Measurements from ENCODE around the gene NF1. TPM values are rescaled to one million over a fixed set of nuclear protein-coding genes. Genes with fewer than 3 reads are reported as not detected.

The NF1 gene
- polyA plus RNA-seq, 6 donors from 2014 or later: 4.8 to 10.2 (median 8.3) TPM

GRCh38 chr17:31404028-31404949 is 309.5 kb downstream of the NF1 start:
- Mint-ChIP-seq H3K9me3 (peaks cover 0 to 2% (median 0%) of the 10 kb centered on the region in 7 donors), H3K4me3 (no peak overlapping the region), H3K27ac (peak overlapping the region in 2 of 6 donors; percentile 4 to 62), H3K27me3 (peaks cover 4 to 42% (median 33%) of the 10 kb centered on the region in 3 donors), H3K4me1 (peaks cover 0 to 12% (median 5%) of the 10 kb centered on the region in 3 donors), H3K36me3 (no peaks in the 10 kb centered on the region)
- DNase-seq: no peak
- no peak for ATAC-seq (ENCODE audit: low read depth in 2 of 2)

DNA sequence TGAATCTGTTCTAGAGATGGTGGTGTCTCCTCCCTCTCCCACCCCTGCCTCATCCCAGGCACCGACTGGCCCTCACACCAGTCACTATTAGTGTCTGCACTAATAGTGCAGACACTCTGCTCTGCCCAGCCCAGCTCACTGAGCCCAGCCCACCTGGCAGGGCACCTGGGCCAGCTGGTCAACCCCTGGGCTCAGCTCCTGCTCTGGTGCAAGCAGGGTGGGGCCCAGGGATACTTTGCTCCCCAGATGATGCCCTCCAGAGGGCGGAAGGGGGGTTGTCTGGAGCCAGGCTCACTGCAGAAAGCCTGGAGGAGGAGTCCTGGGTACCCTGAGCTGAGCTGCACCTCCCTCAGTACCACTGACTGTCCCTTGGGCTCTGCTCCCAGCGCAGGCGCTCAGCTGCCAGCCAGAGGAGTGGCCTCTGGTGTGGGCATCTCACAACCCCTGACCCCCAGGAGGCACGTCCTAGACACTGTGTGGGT is 311.2 kb downstream of the NF1 start:
- Mint-ChIP-seq H3K4me3 (no peak overlapping the region), H3K27me3 (peaks cover 4 to 43% (median 34%) of the 10 kb centered on the region in 3 donors), H3K27ac (no peak overlapping the region), H3K9me3 (peaks cover 0 to 2% (median 0%) of the 10 kb centered on the region in 7 donors), H3K4me1 (peaks cover 0 to 12% (median 10%) of the 10 kb centered on the region in 3 donors), H3K36me3 (no peaks in the 10 kb centered on the region)
- no peak for ATAC-seq (ENCODE audit: low read depth in 2 of 2)
- DNase-seq: no peak

DNA sequence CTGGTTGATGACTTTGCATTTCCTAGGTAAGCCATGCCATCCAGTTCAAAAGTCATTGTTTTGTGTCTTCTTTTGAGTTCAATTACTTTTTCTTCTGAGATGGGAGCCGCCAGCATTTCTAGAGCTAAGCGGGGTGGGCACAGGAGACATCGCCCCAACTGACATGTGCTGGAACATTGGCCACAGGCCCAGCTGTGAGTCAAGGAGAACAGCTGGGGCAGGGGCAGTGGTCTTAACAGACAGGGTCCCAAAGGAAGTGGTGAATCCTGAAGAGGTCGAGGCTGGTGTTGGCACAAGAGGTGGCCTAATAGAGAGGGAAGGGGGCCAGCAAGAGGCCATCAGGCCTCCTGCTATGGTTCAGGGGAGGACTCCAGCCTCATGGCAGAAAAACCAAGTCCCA is 313.8 kb downstream of the NF1 start:
- Mint-ChIP-seq H3K27ac (no peak overlapping the region), H3K4me1 (peaks cover 0 to 10% (median 6%) of the 10 kb centered on the region in 3 donors), H3K36me3 (no peaks in the 10 kb centered on the region), H3K27me3 (peaks cover 0 to 36% (median 33%) of the 10 kb centered on the region in 3 donors), H3K4me3 (no peak overlapping the region), H3K9me3 (peaks cover 0 to 2% (median 0%) of the 10 kb centered on the region in 7 donors)
- no peak for ATAC-seq (ENCODE audit: low read depth in 2 of 2)
- DNase-seq: no peak

DNA sequence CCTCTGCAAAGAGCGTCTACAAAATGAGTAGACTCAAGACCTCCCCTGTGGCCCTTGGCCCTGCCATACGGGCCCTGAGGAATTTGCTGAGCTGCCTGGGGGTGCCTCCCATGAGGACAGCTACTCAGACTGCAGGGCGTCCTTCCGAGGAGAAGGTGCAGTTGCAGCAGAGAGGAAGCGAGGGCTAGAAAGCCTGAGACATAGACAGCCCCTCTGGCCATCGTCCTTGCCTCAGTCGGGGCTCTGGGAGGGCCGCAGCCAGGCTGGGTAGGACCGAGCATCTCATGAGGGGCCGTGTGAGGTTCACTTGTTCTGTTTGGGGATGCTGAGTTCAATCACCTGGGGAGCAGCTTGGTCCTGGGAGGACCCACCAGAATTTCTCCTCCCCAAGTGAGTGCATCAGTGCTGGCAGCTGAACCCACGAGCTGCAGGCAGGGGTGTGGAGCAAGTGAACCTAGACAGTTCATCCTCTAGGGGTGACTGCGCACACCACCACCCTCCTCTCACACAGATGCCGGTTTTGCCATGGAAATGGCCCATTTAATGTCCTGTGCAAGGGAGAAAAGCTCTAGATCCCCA is 317.0 kb downstream of the NF1 start:
- Mint-ChIP-seq H3K27me3 (peaks cover 0 to 25% (median 22%) of the 10 kb centered on the region in 3 donors), H3K27ac (no peak overlapping the region), H3K4me3 (no peak overlapping the region), H3K4me1 (peaks cover 11 to 16% (median 12%) of the 10 kb centered on the region in 3 donors), H3K36me3 (no peaks in the 10 kb centered on the region), H3K9me3 (no peaks in the 10 kb centered on the region)
- DNase-seq (no peak), ATAC-seq (ENCODE audit: low read depth in 2 of 2) (no peak)

- H3K36me3 Mint-ChIP-seq: no peaks in the 10 kb centered on the region
- H3K27me3 Mint-ChIP-seq: peaks cover 0 to 24% (median 16%) of the 10 kb centered on the region in 3 donors
These were observed 317.7 kb downstream of the NF1 start for GRCh38 chr17:31412511-31412910.

GRCh38 chr17:31413081-31413799 is 318.5 kb downstream of the NF1 start:
- Mint-ChIP-seq H3K27me3 (peaks cover 0 to 24% (median 14%) of the 10 kb centered on the region in 3 donors), H3K36me3 (no peaks in the 10 kb centered on the region), H3K9me3 (no peaks in the 10 kb centered on the region), H3K4me1 (peaks cover 11 to 16% (median 12%) of the 10 kb centered on the region in 3 donors), H3K27ac (no peak overlapping the region), H3K4me3 (no peak overlapping the region)
- ATAC-seq (ENCODE audit: low read depth in 2 of 2) (no peak), DNase-seq (no peak)

More at GRCh38 chr17:31412511-31412910, 317.7 kb downstream of the NF1 start:
- ATAC-seq (ENCODE audit: low read depth in 2 of 2) (no peak), DNase-seq (no peak)
- H3K27ac Mint-ChIP-seq: no peak overlapping the region
- H3K4me1 Mint-ChIP-seq: peaks cover 11 to 16% (median 12%) of the 10 kb centered on the region in 3 donors
- H3K9me3 Mint-ChIP-seq: no peaks in the 10 kb centered on the region
- no peak overlapping the region for H3K4me3 Mint-ChIP-seq

DNA sequence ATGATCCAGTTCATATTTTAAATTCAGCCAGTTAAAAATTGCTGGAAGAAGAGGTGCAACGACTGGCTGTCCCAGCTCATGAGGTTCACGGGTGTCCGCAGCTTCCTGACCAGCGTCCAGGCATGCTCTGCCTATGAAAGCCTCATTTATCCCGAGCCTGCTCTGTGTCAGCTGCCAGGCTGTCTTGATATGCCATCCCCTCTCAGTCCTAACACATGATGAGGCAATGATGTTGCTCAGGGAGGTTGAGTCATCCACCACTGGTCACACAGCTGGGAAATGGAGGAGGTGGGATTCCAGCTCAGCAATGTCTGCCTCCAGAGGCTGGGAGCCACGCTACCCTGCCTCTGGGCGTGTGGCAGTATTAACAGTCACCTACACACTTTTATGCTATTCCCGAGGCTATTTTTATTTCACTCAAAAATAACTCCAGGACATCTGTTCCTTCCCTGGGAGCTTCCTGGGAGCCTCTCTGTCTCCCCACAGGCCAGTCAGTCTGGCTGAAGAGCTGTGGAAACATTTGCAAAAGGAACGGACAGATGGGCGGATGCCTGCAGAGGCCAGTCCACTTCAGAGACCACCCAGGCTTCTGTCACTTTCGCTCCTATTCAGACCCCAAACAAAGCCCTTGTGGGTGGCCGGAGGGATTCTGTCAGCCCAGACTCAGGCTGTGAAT is 319.2 kb downstream of the NF1 start:
- ATAC-seq (ENCODE audit: low read depth in 2 of 2) (no peak), DNase-seq (no peak)
- H3K4me3 Mint-ChIP-seq: no peak overlapping the region
- no peaks in the 10 kb centered on the region for H3K9me3 Mint-ChIP-seq
- H3K27me3 Mint-ChIP-seq: peaks cover 0 to 20% (median 20%) of the 10 kb centered on the region in 3 donors
- H3K27ac Mint-ChIP-seq: no peak overlapping the region
- peaks cover 11 to 16% (median 12%) of the 10 kb centered on the region in 3 donors for H3K4me1 Mint-ChIP-seq
- no peaks in the 10 kb centered on the region for H3K36me3 Mint-ChIP-seq

- DNase-seq (no peak), ATAC-seq (ENCODE audit: low read depth in 2 of 2) (no peak)
- H3K36me3 Mint-ChIP-seq: no peaks in the 10 kb centered on the region
- H3K4me3 Mint-ChIP-seq: no peak overlapping the region
- peaks cover 0 to 17% (median 15%) of the 10 kb centered on the region in 3 donors for H3K27me3 Mint-ChIP-seq
- no peaks in the 10 kb centered on the region for H3K9me3 Mint-ChIP-seq
- H3K27ac Mint-ChIP-seq: no peak overlapping the region
- H3K4me1 Mint-ChIP-seq: peaks cover 11 to 16% (median 12%) of the 10 kb centered on the region in 3 donors
These were observed 319.8 kb downstream of the NF1 start for GRCh38 chr17:31414550-31414918.

DNA sequence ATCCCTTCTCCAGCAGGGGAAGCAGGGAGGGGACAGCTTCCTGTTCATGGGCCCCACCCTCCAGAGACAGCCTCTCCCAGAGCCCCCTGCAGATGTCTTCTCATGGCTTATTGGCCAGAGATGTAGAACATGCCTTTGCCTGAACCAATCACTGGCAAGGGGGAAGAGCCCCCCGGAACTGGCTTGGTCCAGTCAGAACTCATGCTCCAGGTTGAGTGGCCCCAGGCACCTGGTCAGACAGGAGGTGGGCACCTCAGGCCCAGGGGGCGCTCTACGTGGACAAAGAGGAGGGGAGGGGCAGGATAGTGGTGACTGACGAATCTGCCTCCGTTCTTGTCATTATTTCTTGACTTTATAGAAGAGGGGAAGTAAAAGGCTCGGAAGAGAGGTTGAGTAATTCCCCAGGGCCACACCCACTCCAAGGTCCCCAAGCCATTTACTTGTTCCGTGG is 320.3 kb downstream of the NF1 start:
- Mint-ChIP-seq H3K36me3 (no peaks in the 10 kb centered on the region), H3K27me3 (peaks cover 0 to 12% (median 11%) of the 10 kb centered on the region in 3 donors), H3K4me3 (peak overlapping the region in 4 of 8 donors; percentile 20 to 54 (median 31)), H3K4me1 (peaks cover 11 to 14% (median 12%) of the 10 kb centered on the region in 3 donors), H3K9me3 (no peaks in the 10 kb centered on the region), H3K27ac (no peak overlapping the region)
- ATAC-seq (ENCODE audit: low read depth in 2 of 2): peak in 1 of 2 donors; percentile 63
- no peak for DNase-seq

- peak overlapping the region in 1 of 6 donors; percentile 36 for H3K27ac Mint-ChIP-seq
- no peak for ATAC-seq (ENCODE audit: low read depth in 2 of 2)
- peak overlapping the region in 1 of 8 donors; percentile 34 for H3K4me3 Mint-ChIP-seq
These were observed 321.1 kb downstream of the NF1 start for GRCh38 chr17:31415640-31416502.

GRCh38 chr17:31416503-31416923 is 321.7 kb downstream of the NF1 start:
- Mint-ChIP-seq H3K9me3 (no peaks in the 10 kb centered on the region), H3K27ac (peak overlapping the region in 1 of 6 donors; percentile 37), H3K4me1 (peaks cover 11 to 12% (median 12%) of the 10 kb centered on the region in 3 donors), H3K4me3 (peak overlapping the region in 1 of 8 donors; percentile 34), H3K27me3 (peaks cover 0 to 8% (median 5%) of the 10 kb centered on the region in 3 donors), H3K36me3 (no peaks in the 10 kb centered on the region)
- no peak for ATAC-seq (ENCODE audit: low read depth in 2 of 2)
- no peak for DNase-seq

More at GRCh38 chr17:31415640-31416502, 321.1 kb downstream of the NF1 start:
- peaks cover 0 to 8% (median 5%) of the 10 kb centered on the region in 3 donors for H3K27me3 Mint-ChIP-seq
- no peaks in the 10 kb centered on the region for H3K9me3 Mint-ChIP-seq
- H3K4me1 Mint-ChIP-seq: peaks cover 11 to 12% (median 12%) of the 10 kb centered on the region in 3 donors
- no peak for DNase-seq
- H3K36me3 Mint-ChIP-seq: no peaks in the 10 kb centered on the region

Data from naive B cell (primary cell).